Breast epithelium (tissue), 4 donors: Measurements from ENCODE around the gene CPLANE2. TPM values are rescaled to one million over a fixed set of nuclear protein-coding genes. Genes with fewer than 3 reads are reported as not detected.

ENCODE experiments used
- DNase-seq, 2 donors: peaks; one replicate each; pipeline ENCODE4 v3.0.0-alpha.2; 2019; ENCODE audit warnings: low spot score in 2 of 2
- H3K27ac ChIP-seq, 2 donors: fragments of 200-600 bp; sonication (generic) in 1 of 2; one replicate each; pipeline ENCODE4 v1.5.1; 2016 to 2019; ENCODE audit warnings: mild to moderate bottlenecking in 1 of 2
- H3K27me3 ChIP-seq, 2 donors: fragments of 200-600 bp; sonication (generic) in 1 of 2; one replicate each; pipeline versions ENCODE4 v1.5.1 to v1.6.0; 2017 to 2019; ENCODE audit warnings: control low read depth in 1 of 2, mild to moderate bottlenecking in 1 of 2
- H3K36me3 ChIP-seq: fragments of 200-600 bp; one replicate; pipeline ENCODE4 v1.5.1; 2019
- H3K4me1 ChIP-seq, 2 donors: fragments of 200-600 bp; sonication (generic); one replicate each; pipeline ENCODE4 v1.5.1; 2016 to 2019; ENCODE audit warnings: control low read depth in 1 of 2
- H3K4me3 ChIP-seq, 3 donors: fragments of 200-600 bp; sonication (generic); 1 replicate in 2 of 3; 2 replicates in 1 of 3; pipeline ENCODE4 v1.5.1; 2016 to 2019; ENCODE audit warnings: mild to moderate bottlenecking in 3 of 3, moderate library complexity in 2 of 3
- H3K9me3 ChIP-seq, 2 donors: fragments of 200-600 bp; sonication (generic) in 1 of 2; one replicate each; pipeline ENCODE4 v1.5.1; 2016 to 2019; ENCODE audit warnings: control low read depth in 1 of 2
- CTCF ChIP-seq, 3 donors: fragments of 450-650 bp; IDR thresholded peaks; one replicate each; pipeline ENCODE4 v1.5.1; 2016 to 2017; ENCODE audit warnings: antibody characterized with exemption in 3 of 3, mild to moderate bottlenecking in 3 of 3, moderate library complexity in 3 of 3
- POLR2A ChIP-seq: fragments of 450-650 bp; IDR thresholded peaks from one replicate; pipeline ENCODE4 v1.6.1; 2016; ENCODE audit warnings: antibody characterized with exemption, mild to moderate bottlenecking, moderate library complexity
- POLR2AphosphoS5 ChIP-seq, 3 donors: sonication (generic); formaldehyde crosslinking; IDR thresholded peaks; one replicate each; pipeline ENCODE4 v1.6.1; 2017; ENCODE audit warnings: antibody characterized with exemption in 3 of 3
- intact Hi-C: fragments of 100-400 bp; cut with DNase I; formaldehyde crosslinking; loops from one replicate; pipeline ENCODE4 v1.15.1; 2023; ENCODE audit warnings: low total_unique reads
- total RNA-seq, 3 donors: library from RNA; depleted of rRNA; stranded (reverse); fragments of >200 nt; gene quantifications; one replicate each; pipeline ENCODE4 v1.1.0, GENCODE V29; 2016

CPLANE2 gene
- total RNA-seq, 3 donors from 2014 or later: 4.3 to 9.5 (median 8.2) TPM

GRCh38 chr1:16221499-16221898, 15.5 kb downstream of the CPLANE2 start:
- no peak for DNase-seq
- H3K27me3 ChIP-seq: no peaks in the 10 kb centered on the region
- TF ChIP-seq CTCF (IDR thresholded peaks at IDR 0.05): no peak
- no peak for TF ChIP-seq POLR2A
- TF ChIP-seq POLR2AphosphoS5 (IDR thresholded peaks at IDR 0.05): no peak
- no peaks in the 10 kb centered on the region for H3K36me3 ChIP-seq
- H3K4me3 ChIP-seq: no peak overlapping the region
- H3K9me3 ChIP-seq: no peaks in the 10 kb centered on the region
- intact Hi-C loops: no loop called here
- H3K4me1 ChIP-seq: no peaks in the 10 kb centered on the region
- H3K27ac ChIP-seq: no peak overlapping the region

- Histone ChIP-seq H3K4me3 (no peak overlapping the region), H3K27me3 (no peaks in the 10 kb centered on the region), H3K27ac (no peak overlapping the region), H3K9me3 (no peaks in the 10 kb centered on the region), H3K4me1 (no peaks in the 10 kb centered on the region), H3K36me3 (no peaks in the 10 kb centered on the region)
- TF ChIP-seq POLR2AphosphoS5 (IDR thresholded peaks at IDR 0.05) (no peak), POLR2A (no peak), CTCF (IDR thresholded peaks at IDR 0.05) (no peak)
- no peak for DNase-seq
- intact Hi-C loops: no loop called here
Observed at GRCh38 chr1:16219968-16220500, 16.9 kb downstream of the CPLANE2 start.

- no peak for DNase-seq
- no peaks in the 10 kb centered on the region for H3K9me3 ChIP-seq
- no peak overlapping the region for H3K4me3 ChIP-seq
- no peaks in the 10 kb centered on the region for H3K27me3 ChIP-seq
- H3K27ac ChIP-seq: no peak overlapping the region
- no peaks in the 10 kb centered on the region for H3K36me3 ChIP-seq
- intact Hi-C loops: no loop called here
- no peaks in the 10 kb centered on the region for H3K4me1 ChIP-seq
- TF ChIP-seq POLR2A (no peak), POLR2AphosphoS5 (IDR thresholded peaks at IDR 0.05) (no peak), CTCF (IDR thresholded peaks at IDR 0.05) (no peak)
Observed at GRCh38 chr1:16218674-16219071, 18.3 kb downstream of the CPLANE2 start.

GRCh38 chr1:16218014-16218673, 18.8 kb downstream of the CPLANE2 start:
- H3K4me3 ChIP-seq: peak overlapping the region in 2 of 3 donors; percentile 49 to 73
- DNase-seq: no peak
- intact Hi-C loops: no loop called here

More at GRCh38 chr1:16218014-16218673, 18.8 kb downstream of the CPLANE2 start:
- Histone ChIP-seq H3K27me3 (no peaks in the 10 kb centered on the region), H3K4me1 (no peaks in the 10 kb centered on the region), H3K9me3 (no peaks in the 10 kb centered on the region), H3K27ac (peak overlapping the region; percentile 77 to 88), H3K36me3 (no peaks in the 10 kb centered on the region)
- TF ChIP-seq POLR2AphosphoS5 (IDR thresholded peaks at IDR 0.05) (no peak), POLR2A (no peak), CTCF (IDR thresholded peaks at IDR 0.05) (no peak)
